GM21447 (cell line): ENCODE measurements around the gene PGA3.
"Not testable (repeated sequence)": the region's sequence is repeated elsewhere in the genome, so short reads cannot be mapped to it uniquely, and the experiment has no call there.

ENCODE experiments used
- ATAC-seq: cut with Tn5 transposase; IDR thresholded peaks from one replicate; pipeline ENCODE4 v1.9.1; 2021; ENCODE audit not compliant: unreplicated experiment

The PGA3 gene

DNA sequence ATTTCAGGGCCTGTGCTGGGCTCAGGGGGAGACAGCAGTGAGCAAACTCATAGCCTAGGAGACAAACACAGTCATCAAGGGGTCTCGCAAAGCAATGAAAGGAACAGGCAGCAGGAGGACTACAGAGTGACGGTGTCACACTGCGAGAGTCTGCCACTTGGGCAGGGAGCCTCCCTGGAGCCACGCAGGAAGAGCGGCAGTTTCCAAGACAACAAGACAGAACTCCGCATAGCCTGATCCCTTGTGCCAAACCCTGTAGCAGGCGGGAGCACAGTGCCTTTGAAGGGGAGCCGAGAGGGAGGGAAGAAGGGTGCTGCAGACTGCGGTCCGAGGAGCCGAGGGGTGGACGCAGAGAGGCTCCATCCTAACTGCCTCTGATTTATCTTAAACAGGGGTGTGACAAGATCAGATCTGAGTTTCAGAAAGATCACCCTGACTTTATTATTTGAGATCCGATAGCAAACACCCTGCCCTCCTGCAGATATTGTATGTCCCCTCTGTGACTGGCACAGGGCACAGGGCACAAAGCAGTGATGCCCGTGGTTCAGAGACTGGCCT is 1.3 kb downstream of the PGA3 start:
- ATAC-seq: not testable (repeated sequence)

DNA sequence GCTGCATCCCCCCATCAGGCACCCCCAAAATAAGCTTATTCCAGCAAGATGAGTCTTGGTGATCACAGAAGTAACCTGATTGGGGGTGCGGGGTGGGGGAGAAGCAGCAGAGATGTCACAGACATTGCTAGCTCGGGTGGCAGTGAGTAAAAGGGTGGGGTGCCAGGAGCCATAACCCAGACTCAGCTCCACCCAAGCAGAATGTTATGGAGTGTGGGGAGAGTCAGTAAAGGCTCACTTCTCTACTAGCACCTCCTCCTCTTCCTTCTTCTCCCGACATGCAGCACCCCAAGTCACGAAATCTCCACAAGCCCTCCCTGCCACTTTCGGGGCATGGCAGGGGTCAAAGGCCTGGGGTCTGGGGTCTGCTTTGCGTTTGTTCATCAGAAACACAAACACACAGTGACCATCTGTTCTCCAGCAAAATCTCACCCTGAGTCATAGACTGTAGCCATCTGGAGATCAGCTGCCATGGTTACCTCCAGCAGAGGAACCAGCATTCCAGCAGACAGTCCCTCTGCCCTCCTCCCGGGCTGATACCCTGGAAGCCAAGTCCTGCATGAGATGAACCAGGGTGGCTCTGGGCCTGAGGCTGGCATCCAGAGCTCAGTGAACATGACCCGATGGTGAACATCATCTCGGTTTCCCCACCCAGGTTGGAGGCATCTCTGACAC is 4.5 kb downstream of the PGA3 start:
- not testable (repeated sequence) for ATAC-seq

DNA sequence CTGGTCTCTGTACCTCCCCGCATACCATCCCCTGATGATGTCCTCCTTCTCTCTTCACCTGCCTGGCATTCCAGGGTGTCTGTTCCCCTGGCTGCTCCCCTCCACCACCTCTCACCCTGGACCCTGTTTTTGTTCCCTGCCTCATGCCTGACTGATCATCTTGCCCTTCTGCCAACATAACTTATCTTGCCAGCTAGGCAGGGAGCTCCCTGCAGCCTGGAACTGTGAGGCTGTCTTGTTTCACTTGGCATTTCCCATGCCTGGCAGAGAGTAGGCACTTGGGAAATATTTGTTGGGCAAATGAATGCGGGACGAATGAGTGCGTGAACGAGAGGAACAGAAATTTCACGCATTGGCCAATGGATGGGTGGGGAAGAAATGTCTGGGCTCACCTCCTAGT is 7.3 kb downstream of the PGA3 start:
- ATAC-seq: not testable (repeated sequence)

DNA sequence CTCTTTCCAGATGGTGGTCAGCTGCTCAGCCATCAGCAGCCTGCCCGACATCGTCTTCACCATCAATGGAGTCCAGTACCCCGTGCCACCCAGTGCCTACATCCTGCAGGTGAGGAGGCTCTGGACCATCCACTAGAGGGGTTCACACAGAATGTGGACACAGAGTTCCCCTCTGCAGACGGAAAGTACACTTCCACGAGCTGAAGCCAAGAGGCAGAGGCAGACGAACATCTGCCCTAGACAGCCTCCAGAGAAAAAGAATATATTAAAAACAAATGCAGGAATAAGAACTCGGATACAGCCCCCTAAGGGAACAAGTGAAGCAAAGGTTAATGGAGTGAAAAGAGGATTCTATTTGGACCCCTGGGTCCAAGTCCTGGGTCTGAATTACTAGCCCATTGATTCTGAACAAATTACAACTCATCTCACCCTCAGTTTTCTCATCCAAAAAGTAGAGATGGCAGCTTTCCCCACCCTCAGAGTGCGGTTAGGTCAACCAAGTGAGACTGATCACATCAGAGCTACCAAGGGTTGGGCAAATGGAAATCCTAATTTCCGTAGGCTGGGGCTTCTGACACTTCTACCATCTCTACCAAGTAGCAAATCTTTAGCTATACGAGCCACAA is 8.1 kb downstream of the PGA3 start:
- not testable (repeated sequence) for ATAC-seq

DNA sequence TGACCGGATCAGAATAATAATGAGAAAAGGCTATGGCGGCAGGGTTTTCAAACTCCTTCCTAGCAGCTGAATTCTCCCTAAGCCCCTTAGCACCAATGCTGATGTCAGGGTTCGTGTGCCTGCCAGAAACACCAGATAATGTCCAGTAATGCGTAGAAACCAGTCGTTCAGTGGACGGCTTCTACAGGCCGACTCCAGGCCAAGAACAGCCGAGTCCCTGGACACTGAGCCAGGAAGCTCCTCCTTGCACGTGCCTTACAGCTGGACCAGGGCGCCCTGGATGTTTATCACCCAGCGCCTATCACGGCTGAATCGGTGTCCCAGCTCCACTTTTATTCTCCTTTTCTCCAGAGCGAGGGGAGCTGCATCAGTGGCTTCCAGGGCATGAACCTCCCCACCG is 8.9 kb downstream of the PGA3 start:
- ATAC-seq: not testable (repeated sequence)

DNA sequence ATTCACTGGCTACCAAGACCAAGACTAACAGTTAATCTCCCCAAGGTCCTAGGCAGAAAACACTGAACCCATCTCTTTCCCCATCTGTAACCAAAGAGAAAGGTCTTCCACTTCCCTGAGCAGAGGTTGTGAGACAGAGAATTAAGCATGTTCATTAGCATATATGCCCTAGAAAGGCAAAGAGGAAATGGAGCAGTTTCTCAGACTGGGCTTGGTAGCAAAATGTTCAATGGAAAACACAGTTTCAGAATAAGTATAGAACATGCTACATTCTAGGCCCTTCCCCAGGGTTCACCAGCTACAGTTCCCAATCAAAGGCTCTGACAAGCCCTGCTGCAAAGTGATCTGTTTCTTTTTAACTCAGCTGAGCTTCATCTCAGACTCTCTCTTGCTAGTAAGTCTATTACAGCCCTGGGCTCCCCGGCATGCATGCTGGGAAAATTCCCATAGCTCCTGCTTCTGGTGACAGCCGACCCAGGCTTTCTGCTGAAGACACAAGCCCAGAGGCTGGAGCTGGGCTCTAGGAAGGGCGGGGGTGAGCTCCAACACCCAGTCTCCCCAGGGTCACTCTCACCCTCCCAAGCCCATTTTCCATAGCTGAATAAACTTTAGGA is 10.5 kb downstream of the PGA3 start:
- ATAC-seq: not testable (repeated sequence)

DNA sequence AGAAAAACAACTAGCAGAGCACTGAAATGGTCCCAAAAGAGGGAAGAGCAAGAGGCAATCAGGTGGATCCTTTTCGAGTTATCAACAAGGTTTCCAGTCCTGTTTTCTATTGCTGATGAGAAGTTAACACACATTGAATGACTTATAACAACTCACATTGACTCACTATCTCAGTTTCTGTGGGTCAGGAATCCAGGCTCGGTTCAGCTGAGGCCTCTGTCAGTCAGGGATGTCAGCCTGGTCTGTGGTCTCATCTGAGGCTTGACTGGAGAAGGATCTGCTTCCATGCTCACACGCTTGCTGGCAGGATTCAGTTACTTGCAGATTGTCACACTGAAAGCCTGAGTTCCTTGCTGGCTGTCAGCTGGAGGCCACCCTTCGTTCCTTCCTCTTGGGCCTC is 15.0 kb downstream of the PGA3 start:
- ATAC-seq: not testable (repeated sequence)

DNA sequence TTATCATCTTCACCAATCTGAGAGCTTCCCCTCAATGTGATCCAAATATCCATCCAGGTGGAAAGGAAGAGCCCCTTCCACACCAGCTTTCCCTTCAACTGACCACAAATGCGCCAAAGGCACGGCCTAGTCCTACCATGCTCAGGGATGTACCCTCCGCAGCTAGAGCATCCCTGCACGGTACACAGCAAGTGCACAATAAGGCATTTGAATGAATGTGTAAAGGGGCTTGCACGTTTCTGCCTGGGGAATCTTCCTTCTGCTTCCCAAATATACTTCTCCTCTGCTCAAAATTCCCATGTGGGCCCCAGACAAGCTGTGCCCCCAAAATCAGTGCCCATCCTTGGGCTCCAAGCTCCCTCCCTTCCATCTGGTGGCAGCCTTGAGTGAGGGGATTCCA is 15.7 kb downstream of the PGA3 start:
- ATAC-seq: not testable (repeated sequence)

DNA sequence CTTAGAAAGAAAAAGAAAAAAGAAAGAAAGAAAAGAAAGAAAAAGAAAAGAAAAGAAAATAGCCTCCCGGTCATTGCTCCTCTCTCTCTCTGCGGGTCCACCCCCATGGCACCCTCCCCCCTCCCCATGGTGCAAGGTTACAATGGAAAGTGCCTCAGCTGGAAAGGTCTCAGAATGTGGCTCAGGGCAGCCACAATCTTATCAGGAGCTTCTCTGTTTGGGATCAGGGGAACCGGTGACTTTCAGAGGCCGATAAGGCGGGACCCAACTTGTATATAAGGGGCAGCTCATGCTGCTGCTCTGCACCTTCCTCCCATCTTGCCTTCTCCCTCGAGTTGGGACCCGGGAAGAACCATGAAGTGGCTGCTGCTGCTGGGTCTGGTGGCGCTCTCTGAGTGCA is 18.7 kb downstream of the PGA3 start, which contains the start of gene PGA4:
TSS of gene PGA4 (plus strand) at position 301 of the 400 bp plus-strand sequence. CDS start at position 355, 54 bp downstream.
- ATAC-seq: not testable (repeated sequence)

DNA sequence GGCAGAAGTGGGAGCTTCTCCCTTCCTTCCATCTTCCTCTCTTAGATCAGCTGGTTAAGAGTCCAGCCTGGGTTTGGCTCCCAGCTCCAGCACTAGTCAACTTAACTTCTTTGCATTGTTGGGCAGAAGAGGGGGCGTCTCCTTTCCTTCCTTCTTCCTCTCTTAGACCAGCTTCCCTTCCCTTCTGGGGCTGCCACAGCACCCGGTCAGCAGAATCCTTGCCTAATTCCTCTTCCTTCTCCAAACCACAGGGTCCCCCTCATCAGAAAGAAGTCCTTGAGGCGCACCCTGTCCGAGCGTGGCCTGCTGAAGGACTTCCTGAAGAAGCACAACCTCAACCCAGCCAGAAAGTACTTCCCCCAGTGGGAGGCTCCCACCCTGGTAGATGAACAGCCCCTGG is 19.4 kb downstream of the PGA3 start:
- ATAC-seq: not testable (repeated sequence)

DNA sequence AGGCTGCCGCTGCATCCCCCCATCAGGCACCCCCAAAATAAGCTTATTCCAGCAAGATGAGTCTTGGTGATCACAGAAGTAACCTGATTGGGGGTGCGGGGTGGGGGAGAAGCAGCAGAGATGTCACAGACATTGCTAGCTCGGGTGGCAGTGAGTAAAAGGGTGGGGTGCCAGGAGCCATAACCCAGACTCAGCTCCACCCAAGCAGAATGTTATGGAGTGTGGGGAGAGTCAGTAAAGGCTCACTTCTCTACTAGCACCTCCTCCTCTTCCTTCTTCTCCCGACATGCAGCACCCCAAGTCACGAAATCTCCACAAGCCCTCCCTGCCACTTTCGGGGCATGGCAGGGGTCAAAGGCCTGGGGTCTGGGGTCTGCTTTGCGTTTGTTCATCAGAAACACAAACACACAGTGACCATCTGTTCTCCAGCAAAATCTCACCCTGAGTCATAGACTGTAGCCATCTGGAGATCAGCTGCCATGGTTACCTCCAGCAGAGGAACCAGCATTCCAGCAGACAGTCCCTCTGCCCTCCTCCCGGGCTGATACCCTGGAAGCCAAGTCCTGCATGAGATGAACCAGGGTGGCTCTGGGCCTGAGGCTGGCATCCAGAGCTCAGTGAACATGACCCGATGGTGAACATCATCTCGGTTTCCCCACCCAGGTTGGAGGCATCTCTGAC is 23.3 kb downstream of the PGA3 start:
- ATAC-seq: not testable (repeated sequence)

DNA sequence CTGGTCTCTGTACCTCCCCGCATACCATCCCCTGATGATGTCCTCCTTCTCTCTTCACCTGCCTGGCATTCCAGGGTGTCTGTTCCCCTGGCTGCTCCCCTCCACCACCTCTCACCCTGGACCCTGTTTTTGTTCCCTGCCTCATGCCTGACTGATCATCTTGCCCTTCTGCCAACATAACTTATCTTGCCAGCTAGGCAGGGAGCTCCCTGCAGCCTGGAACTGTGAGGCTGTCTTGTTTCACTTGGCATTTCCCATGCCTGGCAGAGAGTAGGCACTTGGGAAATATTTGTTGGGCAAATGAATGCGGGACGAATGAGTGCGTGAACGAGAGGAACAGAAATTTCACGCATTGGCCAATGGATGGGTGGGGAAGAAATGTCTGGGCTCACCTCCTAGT is 26.1 kb downstream of the PGA3 start:
- not testable (repeated sequence) for ATAC-seq

DNA sequence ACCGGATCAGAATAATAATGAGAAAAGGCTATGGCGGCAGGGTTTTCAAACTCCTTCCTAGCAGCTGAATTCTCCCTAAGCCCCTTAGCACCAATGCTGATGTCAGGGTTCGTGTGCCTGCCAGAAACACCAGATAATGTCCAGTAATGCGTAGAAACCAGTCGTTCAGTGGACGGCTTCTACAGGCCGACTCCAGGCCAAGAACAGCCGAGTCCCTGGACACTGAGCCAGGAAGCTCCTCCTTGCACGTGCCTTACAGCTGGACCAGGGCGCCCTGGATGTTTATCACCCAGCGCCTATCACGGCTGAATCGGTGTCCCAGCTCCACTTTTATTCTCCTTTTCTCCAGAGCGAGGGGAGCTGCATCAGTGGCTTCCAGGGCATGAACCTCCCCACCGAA is 27.7 kb downstream of the PGA3 start:
- ATAC-seq: not testable (repeated sequence)

DNA sequence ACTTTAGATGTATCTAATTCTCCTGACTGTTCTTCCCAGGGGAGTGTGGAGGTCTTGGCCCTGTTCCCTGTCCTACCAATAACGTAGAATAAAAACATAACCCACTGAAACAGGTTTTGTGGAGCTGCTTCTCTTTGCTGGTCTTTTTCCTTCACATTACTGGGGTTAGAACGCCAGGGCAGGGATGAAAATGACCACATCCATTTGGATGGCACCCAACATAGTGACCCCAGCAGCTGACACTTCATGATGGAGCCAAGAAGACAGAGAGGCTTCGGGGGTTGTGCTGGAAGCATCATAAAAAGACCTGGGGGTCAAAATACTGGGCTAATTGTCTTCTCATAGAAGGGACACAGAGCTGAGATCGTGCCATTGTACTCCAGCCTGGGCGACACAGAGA is 28.3 kb downstream of the PGA3 start:
- not testable (repeated sequence) for ATAC-seq

DNA sequence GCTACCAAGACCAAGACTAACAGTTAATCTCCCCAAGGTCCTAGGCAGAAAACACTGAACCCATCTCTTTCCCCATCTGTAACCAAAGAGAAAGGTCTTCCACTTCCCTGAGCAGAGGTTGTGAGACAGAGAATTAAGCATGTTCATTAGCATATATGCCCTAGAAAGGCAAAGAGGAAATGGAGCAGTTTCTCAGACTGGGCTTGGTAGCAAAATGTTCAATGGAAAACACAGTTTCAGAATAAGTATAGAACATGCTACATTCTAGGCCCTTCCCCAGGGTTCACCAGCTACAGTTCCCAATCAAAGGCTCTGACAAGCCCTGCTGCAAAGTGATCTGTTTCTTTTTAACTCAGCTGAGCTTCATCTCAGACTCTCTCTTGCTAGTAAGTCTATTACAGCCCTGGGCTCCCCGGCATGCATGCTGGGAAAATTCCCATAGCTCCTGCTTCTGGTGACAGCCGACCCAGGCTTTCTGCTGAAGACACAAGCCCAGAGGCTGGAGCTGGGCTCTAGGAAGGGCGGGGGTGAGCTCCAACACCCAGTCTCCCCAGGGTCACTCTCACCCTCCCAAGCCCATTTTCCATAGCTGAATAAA is 29.3 kb downstream of the PGA3 start:
- ATAC-seq: not testable (repeated sequence)

DNA sequence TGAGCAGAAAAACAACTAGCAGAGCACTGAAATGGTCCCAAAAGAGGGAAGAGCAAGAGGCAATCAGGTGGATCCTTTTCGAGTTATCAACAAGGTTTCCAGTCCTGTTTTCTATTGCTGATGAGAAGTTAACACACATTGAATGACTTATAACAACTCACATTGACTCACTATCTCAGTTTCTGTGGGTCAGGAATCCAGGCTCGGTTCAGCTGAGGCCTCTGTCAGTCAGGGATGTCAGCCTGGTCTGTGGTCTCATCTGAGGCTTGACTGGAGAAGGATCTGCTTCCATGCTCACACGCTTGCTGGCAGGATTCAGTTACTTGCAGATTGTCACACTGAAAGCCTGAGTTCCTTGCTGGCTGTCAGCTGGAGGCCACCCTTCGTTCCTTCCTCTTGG is 33.8 kb downstream of the PGA3 start:
- not testable (repeated sequence) for ATAC-seq

DNA sequence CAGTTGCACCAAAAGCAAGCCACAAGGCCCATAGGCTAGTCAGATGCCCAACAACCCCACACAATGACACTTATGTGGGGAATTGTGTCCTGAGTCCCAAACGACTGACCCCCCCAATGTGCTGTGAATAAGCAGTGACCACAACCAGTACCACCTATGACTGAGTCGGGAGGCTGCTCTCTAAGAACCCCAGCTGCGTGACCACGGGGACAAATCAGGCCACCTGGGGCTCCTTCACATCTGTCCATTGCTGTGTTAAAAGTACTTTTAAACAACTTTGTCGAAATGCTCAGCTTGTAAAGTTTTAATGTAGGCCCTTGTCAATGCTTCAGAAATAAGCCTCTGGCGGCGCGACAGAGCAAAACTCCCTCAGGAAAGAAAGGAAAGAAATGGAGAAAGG is 37.0 kb downstream of the PGA3 start:
- ATAC-seq: not testable (repeated sequence)

DNA sequence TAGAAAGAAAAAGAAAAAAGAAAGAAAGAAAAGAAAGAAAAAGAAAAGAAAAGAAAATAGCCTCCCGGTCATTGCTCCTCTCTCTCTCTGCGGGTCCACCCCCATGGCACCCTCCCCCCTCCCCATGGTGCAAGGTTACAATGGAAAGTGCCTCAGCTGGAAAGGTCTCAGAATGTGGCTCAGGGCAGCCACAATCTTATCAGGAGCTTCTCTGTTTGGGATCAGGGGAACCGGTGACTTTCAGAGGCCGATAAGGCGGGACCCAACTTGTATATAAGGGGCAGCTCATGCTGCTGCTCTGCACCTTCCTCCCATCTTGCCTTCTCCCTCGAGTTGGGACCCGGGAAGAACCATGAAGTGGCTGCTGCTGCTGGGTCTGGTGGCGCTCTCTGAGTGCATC is 37.6 kb downstream of the PGA3 start, which contains the start of gene PGA5:
TSS of gene PGA5 (plus strand) at position 301 of the 400 bp plus-strand sequence. CDS start at position 353, 52 bp downstream.
- not testable (repeated sequence) for ATAC-seq

DNA sequence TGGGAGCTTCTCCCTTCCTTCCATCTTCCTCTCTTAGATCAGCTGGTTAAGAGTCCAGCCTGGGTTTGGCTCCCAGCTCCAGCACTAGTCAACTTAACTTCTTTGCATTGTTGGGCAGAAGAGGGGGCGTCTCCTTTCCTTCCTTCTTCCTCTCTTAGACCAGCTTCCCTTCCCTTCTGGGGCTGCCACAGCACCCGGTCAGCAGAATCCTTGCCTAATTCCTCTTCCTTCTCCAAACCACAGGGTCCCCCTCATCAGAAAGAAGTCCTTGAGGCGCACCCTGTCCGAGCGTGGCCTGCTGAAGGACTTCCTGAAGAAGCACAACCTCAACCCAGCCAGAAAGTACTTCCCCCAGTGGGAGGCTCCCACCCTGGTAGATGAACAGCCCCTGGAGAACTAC is 38.2 kb downstream of the PGA3 start:
- ATAC-seq: not testable (repeated sequence)

DNA sequence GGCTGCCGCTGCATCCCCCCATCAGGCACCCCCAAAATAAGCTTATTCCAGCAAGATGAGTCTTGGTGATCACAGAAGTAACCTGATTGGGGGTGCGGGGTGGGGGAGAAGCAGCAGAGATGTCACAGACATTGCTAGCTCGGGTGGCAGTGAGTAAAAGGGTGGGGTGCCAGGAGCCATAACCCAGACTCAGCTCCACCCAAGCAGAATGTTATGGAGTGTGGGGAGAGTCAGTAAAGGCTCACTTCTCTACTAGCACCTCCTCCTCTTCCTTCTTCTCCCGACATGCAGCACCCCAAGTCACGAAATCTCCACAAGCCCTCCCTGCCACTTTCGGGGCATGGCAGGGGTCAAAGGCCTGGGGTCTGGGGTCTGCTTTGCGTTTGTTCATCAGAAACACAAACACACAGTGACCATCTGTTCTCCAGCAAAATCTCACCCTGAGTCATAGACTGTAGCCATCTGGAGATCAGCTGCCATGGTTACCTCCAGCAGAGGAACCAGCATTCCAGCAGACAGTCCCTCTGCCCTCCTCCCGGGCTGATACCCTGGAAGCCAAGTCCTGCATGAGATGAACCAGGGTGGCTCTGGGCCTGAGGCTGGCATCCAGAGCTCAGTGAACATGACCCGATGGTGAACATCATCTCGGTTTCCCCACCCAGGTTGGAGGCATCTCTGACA is 42.1 kb downstream of the PGA3 start:
- ATAC-seq: not testable (repeated sequence)
